ENCODE data around the gene CCDC197. TPM values are rescaled to one million over a fixed set of nuclear protein-coding genes. Genes with fewer than 3 reads are reported as not detected.

CCDC197 gene
- total RNA-seq, 1 experiment from 2014 or later, result not detected

GRCh38 chr14:94026173-94026888, 29.2 kb downstream of the CCDC197 start, which contains the start of gene OTUB2 (continued):
- TF ChIP-seq USF1 (CRISPR knock-in tag; IDR thresholded peaks at IDR 0.05), result peak; percentile 46; the same call in 1 of the 2 replicates

GRCh38 chr14:94026889-94027469, 29.9 kb downstream of the CCDC197 start:
- ChIA-PET CTCF (interaction anchor here (1.0 to 5.0 kb wide), 6 partner anchors 9 to 109 kb away, joined by 3 to 37 read pairs (median 6); no protein-coding TSS in a partner anchor), POLR2A (no interaction called here)
- no peak overlapping the region for H3K27ac Mint-ChIP-seq

GRCh38 chr14:94027566-94028449, 30.7 kb downstream of the CCDC197 start:
- TF ChIP-seq IRF2 (CRISPR knock-in tag; IDR thresholded peaks at IDR 0.05; ENCODE audit: borderline replicate concordance, low read depth) (no peak), ZBTB43 (CRISPR knock-in tag; IDR thresholded peaks at IDR 0.05) (no peak), ZNF671 (CRISPR knock-in tag; IDR thresholded peaks at IDR 0.05) (no peak), TCF7 (CRISPR knock-in tag; IDR thresholded peaks at IDR 0.05; ENCODE audit: low read depth) (no peak), MYBL2 (CRISPR knock-in tag; IDR thresholded peaks at IDR 0.05) (no peak), ZNF281 (CRISPR knock-in tag; IDR thresholded peaks at IDR 0.05) (no peak), STAT6 (CRISPR knock-in tag; conservative IDR thresholded peaks at IDR 0.05; ENCODE audit: low read depth) (no peak), E2F1 (CRISPR knock-in tag; IDR thresholded peaks at IDR 0.05) (no peak), ZNF219 (CRISPR knock-in tag; IDR thresholded peaks at IDR 0.05; ENCODE audit: borderline replicate concordance) (no peak), EMX1 (CRISPR knock-in tag; IDR thresholded peaks at IDR 0.05) (no peak), RELA (CRISPR knock-in tag; IDR thresholded peaks at IDR 0.05; ENCODE audit: borderline replicate concordance) (no peak), ZNF423 (CRISPR knock-in tag; IDR thresholded peaks at IDR 0.05) (no peak), SMAD3 (CRISPR knock-in tag; IDR thresholded peaks at IDR 0.05; ENCODE audit: borderline replicate concordance) (no peak), ZMAT4 (CRISPR knock-in tag; IDR thresholded peaks at IDR 0.05) (no peak), NFYB (CRISPR knock-in tag; conservative IDR thresholded peaks at IDR 0.05; ENCODE audit: low read depth) (no peak), ERG (CRISPR knock-in tag; IDR thresholded peaks at IDR 0.05) (no peak)
- H3K27ac Mint-ChIP-seq, result no peak overlapping the region
- no peaks in the 10 kb centered on the region for H3K27me3 Mint-ChIP-seq (ENCODE audit: low read depth)
- no peaks in the 10 kb centered on the region for H3K9me3 Mint-ChIP-seq
- POLR2A ChIA-PET, result interaction anchor here (0.6 kb wide), 1 partner anchor 1228 kb away, joined by 4 read pairs; no protein-coding TSS in a partner anchor
- peak overlapping the region; percentile 65 for H3K4me3 Mint-ChIP-seq
- CTCF ChIA-PET, result interaction anchor here (1.0 to 5.0 kb wide), 7 partner anchors 8 to 153 kb away, joined by 3 to 37 read pairs (median 3); no protein-coding TSS in a partner anchor
- ATAC-seq, result no peak
- H3K36me3 Mint-ChIP-seq, result no peaks in the 10 kb centered on the region
- DNase-seq (ENCODE audit: low spot score), result no peak
- H3K4me1 Mint-ChIP-seq, result peaks cover 8% of the 10 kb centered on the region

More at GRCh38 chr14:94026889-94027469, 29.9 kb downstream of the CCDC197 start:
- no peak for DNase-seq (ENCODE audit: low spot score)
- no peak for ATAC-seq
- Mint-ChIP-seq H3K27me3 (ENCODE audit: low read depth) (no peaks in the 10 kb centered on the region), H3K9me3 (no peaks in the 10 kb centered on the region), H3K4me3 (peak overlapping the region; percentile 65), H3K36me3 (no peaks in the 10 kb centered on the region), H3K4me1 (peaks cover 17% of the 10 kb centered on the region)
- no peak for TF ChIP-seq ZNF219 (CRISPR knock-in tag; IDR thresholded peaks at IDR 0.05; ENCODE audit: borderline replicate concordance)
- TF ChIP-seq ZNF138 (CRISPR knock-in tag; conservative IDR thresholded peaks at IDR 0.05), result 0 out of 2 replicates have a peak, but pooled peaks have one; percentile 54

Data from WTC11 (cell line).